NCI-H1930 (cell line): ENCODE measurements around the gene ADD1.
"Not testable (repeated sequence)": the region's sequence is repeated elsewhere in the genome, so short reads cannot be mapped to it uniquely, and the experiment has no call there.

ENCODE experiments used
- DNase-seq, 2 experiments: peaks; one replicate each; lab custom pipeline; 2025; lab: John Stamatoyannopoulos, UW

Gene ADD1

DNA sequence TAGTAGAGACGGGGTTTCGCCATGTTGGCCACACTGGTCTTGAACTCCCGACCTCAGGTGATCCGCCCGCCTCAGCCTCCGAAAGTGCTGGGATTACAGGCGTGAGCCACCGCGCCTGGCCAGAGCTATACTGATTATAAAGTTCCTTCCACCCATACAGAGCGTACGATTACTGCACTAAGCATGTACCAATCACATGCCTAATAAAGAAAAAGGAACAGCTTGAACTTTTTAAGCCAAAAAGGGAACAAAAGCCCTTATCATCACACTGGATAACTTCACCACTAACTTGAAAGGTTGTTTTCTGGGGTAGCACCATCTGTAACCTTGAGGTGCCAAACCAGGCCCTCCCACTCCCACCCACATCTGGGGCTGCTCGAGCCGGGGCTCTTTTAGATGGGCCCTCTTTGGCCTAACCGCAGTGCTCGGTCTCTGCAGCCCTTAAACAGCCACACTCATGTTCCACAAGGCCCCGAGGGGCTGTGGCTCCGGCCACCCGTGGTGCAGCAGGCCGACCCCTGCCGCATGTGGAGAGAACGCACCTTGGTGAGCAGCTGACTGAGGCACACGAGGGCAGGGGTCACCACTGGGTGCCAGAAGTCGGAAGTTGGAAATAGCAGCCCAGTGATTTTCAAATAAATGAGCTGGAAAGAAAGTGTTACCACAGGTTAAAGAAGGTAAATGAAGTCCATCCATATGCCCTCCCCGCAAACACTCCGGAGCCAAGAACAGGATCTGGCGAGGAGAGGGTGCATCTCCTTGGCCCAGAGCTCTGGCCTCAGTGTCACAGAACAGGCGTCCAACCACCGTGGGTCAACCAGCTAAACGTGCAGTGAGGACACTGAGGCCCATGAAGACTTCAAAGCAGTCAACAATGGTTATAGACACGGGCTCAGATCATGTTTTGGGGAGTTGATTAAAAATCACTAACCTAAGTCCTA lies 101.2 kb downstream of the ADD1 start:
- no peak for DNase-seq

GRCh38 chr4:2945619-2946604 lies 102.3 kb downstream of the ADD1 start:
- not testable (repeated sequence) for DNase-seq

GRCh38 chr4:2946812-2947600 lies 103.4 kb downstream of the ADD1 start:
- no peak for DNase-seq

- DNase-seq: no peak
Measured at GRCh38 chr4:2947926-2948325, 104.3 kb downstream of the ADD1 start.

GRCh38 chr4:2948895-2949781 lies 105.5 kb downstream of the ADD1 start:
- DNase-seq: no peak

DNA sequence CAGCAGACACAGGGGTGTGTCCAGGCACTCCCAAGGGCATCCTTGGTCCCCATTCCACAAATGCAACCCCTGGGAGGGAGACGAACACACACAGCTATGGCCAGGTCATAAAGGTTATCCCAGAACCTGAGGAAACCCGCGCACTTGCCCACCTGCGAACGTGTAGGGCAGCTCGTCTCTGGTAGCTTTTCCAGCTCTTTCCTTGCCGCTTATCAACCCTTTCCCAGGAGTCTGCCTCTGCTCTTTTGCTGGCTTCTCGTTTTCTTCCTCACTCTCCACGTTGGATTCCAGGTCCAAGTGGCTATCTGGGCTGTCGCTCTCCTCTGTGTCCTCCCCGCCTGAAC lies 106.1 kb downstream of the ADD1 start:
- DNase-seq: no peak

DNA sequence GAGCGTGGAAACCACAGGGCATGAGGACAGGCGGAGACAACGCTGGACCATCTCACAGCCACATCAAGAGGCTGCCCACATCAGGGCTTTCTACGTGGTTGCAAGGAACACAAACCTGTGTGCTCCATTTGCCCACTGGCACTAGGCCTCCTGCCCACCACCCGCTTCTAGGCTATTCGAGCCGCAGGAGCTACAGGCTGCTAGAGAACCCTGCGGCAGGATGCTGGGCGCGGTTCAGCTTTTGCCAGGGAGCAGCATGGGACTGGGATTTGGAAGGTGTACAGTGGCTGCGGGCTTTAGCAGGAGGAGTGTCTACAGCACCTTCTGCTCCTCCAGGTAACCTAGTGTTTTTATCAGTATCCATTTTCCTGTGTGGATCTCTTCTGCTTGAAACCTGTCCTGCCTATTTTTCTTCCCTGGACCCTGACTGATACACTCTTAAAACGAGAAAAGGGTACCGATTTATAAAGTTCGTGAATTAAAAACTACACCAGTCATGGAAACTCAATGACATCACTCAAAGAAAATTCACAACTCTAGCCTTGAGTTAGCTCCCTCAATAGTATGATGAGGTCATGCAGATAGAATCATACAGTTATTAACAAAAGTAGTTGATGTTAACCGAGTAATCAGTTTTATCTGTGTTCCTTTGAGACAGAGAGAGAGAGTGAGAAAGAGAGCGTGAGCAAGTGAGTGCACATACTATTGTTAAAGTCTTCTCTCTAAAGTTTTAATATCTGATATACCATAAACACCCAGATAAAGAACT lies 106.8 kb downstream of the ADD1 start:
- no peak for DNase-seq

DNA sequence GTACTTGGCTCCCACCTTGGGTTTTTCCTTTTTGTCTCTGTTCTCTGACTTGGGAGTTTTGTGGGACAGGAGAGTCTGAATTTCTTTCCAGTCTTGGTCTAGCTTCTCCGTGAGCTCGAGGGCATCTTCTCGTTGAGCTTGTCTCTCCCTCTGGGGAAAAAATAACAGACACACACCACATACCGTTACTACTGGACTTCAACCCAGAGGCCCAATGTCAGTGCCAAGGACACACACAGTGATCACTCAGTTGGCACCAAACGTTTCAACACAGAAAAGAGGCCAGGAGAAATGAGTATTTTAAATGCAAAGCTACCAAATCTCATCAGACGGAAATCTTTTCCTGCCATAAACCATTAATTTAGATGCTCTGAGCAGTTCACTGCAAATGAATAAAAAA lies 109.9 kb downstream of the ADD1 start:
- DNase-seq: no peak

- no peak for DNase-seq
Measured at GRCh38 chr4:2954358-2955185, 110.9 kb downstream of the ADD1 start.

GRCh38 chr4:2955186-2956044 lies 111.8 kb downstream of the ADD1 start:
- DNase-seq: not testable (repeated sequence)

DNA sequence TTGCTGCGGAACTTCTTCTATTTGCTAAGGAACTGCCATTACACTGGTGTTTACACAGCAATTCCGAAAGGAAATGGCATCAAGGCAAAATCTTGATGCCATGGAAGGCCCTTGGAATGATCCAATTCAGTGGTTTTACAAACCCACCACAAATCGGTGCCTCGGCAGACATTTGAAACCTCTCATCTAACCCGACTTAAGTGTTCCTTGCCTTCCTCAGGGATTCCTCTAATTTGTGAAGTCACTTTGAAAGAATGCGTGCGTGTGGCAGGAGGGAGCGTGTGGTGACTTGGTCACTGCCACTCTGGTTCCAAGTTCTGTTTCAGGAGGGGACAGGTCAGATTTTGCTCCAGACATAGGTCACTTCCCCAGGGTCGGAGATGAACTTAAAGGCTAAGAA lies 114.8 kb downstream of the ADD1 start:
- no peak for DNase-seq

GRCh38 chr4:2960450-2960849 lies 116.8 kb downstream of the ADD1 start:
- DNase-seq: not testable (repeated sequence)

GRCh38 chr4:2961421-2961810 lies 117.8 kb downstream of the ADD1 start:
- DNase-seq: peak in 1 of 2 experiments; percentile 31

- no peak for DNase-seq
Measured at GRCh38 chr4:2961811-2962441, 118.3 kb downstream of the ADD1 start.

DNA sequence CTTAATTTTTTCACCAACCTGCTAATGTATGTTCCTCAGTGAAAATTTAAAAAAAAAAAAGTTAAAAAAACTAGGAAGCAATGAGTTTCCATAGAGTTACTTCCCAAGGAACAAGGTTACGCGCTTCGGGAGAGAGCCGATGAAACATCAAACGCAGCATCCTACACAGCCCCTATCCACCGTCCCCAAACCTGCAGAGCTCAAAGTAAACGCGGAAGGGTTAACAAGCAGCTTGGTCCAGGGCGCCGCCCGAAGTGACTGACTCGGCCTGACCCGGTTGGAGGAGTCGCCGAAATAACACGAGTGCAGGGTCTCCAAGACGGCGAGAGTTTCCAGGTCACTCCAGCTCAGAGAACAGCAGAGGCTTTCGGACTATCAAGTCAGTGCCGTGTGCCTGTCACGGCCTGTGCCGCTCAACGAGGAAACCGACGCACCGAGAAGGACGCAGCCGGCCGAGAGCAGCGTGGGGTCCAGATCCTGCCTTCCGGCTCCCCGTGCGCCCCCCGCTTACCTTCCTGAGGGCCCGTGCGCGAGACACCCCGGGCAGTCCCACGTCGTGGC lies 119.0 kb downstream of the ADD1 start:
- peak in 1 of 2 experiments; percentile 46 for DNase-seq

DNA sequence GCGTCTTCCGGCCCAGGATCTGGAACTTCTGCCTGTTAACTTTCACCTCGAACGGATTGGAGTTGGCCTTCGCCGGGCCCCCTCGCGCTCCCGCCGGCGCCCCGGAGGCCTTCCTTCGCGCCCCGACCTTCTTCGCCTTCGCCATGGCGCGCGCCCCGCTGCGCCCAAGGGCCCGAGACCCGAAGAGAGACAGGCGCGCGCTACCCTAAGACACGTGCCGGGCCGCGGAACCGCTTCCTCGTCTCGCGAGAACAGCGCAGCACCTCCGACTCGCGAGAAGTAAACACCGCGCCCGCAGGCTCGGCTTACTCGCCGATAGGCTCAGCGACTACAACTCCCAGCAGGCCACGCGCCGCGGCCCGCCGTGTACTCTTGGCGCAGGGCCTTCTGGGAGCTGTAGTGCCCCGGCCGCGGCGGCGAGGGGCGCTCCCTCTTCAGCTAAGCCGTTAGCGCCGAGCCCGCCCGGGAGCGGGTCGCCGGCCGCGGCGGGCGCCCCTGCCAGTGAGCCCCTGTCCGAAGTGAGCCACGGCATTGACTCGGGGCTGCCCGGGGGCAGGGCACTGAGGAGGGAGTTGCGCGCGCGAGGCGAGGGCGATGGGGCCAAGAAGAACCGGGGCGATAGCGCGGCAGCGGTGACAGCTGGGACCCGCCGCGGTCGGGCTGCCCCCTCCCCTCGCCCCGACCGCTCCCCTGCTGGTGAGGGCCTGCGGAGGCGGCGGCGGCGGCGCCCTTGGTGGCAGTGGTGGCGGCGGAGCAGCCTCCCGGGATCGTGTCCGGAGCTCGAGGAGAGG lies 119.7 kb downstream of the ADD1 start, which contains the start of the genes GRK4 and NOP14:
Gene GRK4 (plus strand): TSS at position 397 of the 791 bp plus-strand sequence. CDS start 500 bp downstream, outside the sequence.
Gene NOP14 (minus strand): TSS at position 232 of the 791 bp plus-strand sequence. CDS start 87 bp downstream, at position 145.
- peak; percentile 95 to 99 for DNase-seq
